Osteocyte (in vitro differentiated cells): ENCODE data around the gene NYAP2. TPM values are rescaled to one million over a fixed set of nuclear protein-coding genes. Genes with fewer than 3 reads are reported as not detected.

Experiments
- DNase-seq: peaks from one replicate; pipeline ENCODE4 v3.0.0; 2021; ENCODE audit warnings: mixed read lengths; ENCODE audit not compliant: unreplicated experiment; ENCODE audit errors: extremely low spot score
- H3K27ac Mint-ChIP-seq: one replicate; pipeline ENCODE4 v1.8.0; 2021; ENCODE audit warnings: mild to moderate bottlenecking, mixed read lengths; ENCODE audit not compliant: unreplicated experiment
- H3K27me3 Mint-ChIP-seq: one replicate; pipeline ENCODE4 v1.8.0; 2021; ENCODE audit warnings: mixed read lengths; ENCODE audit not compliant: unreplicated experiment
- H3K36me3 Mint-ChIP-seq: one replicate; pipeline ENCODE4 v1.8.0; 2021; ENCODE audit warnings: mixed read lengths; ENCODE audit not compliant: unreplicated experiment
- H3K4me1 Mint-ChIP-seq: one replicate; pipeline ENCODE4 v1.8.0; 2021; ENCODE audit warnings: mixed read lengths; ENCODE audit not compliant: unreplicated experiment
- H3K4me3 Mint-ChIP-seq: one replicate; pipeline ENCODE4 v1.8.0; 2021; ENCODE audit warnings: mild to moderate bottlenecking, moderate library complexity, mixed read lengths; ENCODE audit not compliant: unreplicated experiment
- H3K9me3 Mint-ChIP-seq: one replicate; pipeline ENCODE4 v1.8.0; 2021; ENCODE audit warnings: mixed read lengths; ENCODE audit not compliant: unreplicated experiment
- CTCF ChIP-seq: fragments of 200-600 bp; sonication (generic); IDR thresholded peaks from 2 replicates; pipeline ENCODE4 v1.5.0; 2021; ENCODE audit warnings: antibody characterized with exemption, mild to moderate bottlenecking, moderate library complexity
- total RNA-seq: library from RNA; stranded (reverse); gene quantifications from 2 replicates; pipeline ENCODE4 v1.2.1, GENCODE V29; 2021

NYAP2 gene
- total RNA-seq, 1 donor from 2014 or later: not detected

- no peaks in the 10 kb centered on the region for H3K9me3 Mint-ChIP-seq
- no peaks in the 10 kb centered on the region for H3K36me3 Mint-ChIP-seq
- H3K27ac Mint-ChIP-seq: no peak overlapping the region
- no peaks in the 10 kb centered on the region for H3K4me1 Mint-ChIP-seq
- no peak for TF ChIP-seq CTCF
- no peaks in the 10 kb centered on the region for H3K27me3 Mint-ChIP-seq
- H3K4me3 Mint-ChIP-seq: no peak overlapping the region
- DNase-seq: no peak
Measured at GRCh38 chr2:225456619-225457260, 57.2 kb downstream of the NYAP2 start.

GRCh38 chr2:225457482-225457881 lies 58.0 kb downstream of the NYAP2 start:
- no peak overlapping the region for H3K4me3 Mint-ChIP-seq
- H3K27ac Mint-ChIP-seq: no peak overlapping the region
- DNase-seq: no peak
- H3K9me3 Mint-ChIP-seq: no peaks in the 10 kb centered on the region
- no peaks in the 10 kb centered on the region for H3K36me3 Mint-ChIP-seq
- TF ChIP-seq CTCF: no peak
- H3K4me1 Mint-ChIP-seq: no peaks in the 10 kb centered on the region
- no peaks in the 10 kb centered on the region for H3K27me3 Mint-ChIP-seq

GRCh38 chr2:225458431-225459117 lies 59.1 kb downstream of the NYAP2 start:
- H3K9me3 Mint-ChIP-seq: no peaks in the 10 kb centered on the region
- no peak overlapping the region for H3K4me3 Mint-ChIP-seq
- TF ChIP-seq CTCF: no peak
- DNase-seq: no peak
- no peaks in the 10 kb centered on the region for H3K36me3 Mint-ChIP-seq
- no peaks in the 10 kb centered on the region for H3K27me3 Mint-ChIP-seq
- H3K4me1 Mint-ChIP-seq: no peaks in the 10 kb centered on the region
- H3K27ac Mint-ChIP-seq: no peak overlapping the region

GRCh38 chr2:225462417-225462816 lies 62.9 kb downstream of the NYAP2 start:
- H3K9me3 Mint-ChIP-seq: no peaks in the 10 kb centered on the region
- no peaks in the 10 kb centered on the region for H3K27me3 Mint-ChIP-seq
- no peak overlapping the region for H3K27ac Mint-ChIP-seq
- H3K4me3 Mint-ChIP-seq: no peak overlapping the region
- H3K36me3 Mint-ChIP-seq: no peaks in the 10 kb centered on the region
- no peaks in the 10 kb centered on the region for H3K4me1 Mint-ChIP-seq
- no peak for DNase-seq
- no peak for TF ChIP-seq CTCF

GRCh38 chr2:225462945-225463344 lies 63.4 kb downstream of the NYAP2 start:
- no peak for DNase-seq
- Mint-ChIP-seq H3K4me1 (peaks cover 2% of the 10 kb centered on the region), H3K27ac (no peak overlapping the region), H3K9me3 (peaks cover 1% of the 10 kb centered on the region), H3K4me3 (no peak overlapping the region), H3K36me3 (no peaks in the 10 kb centered on the region), H3K27me3 (no peaks in the 10 kb centered on the region)
- no peak for TF ChIP-seq CTCF
